Activated B cell treated with CpG ODN at 0.5 μM for 24 hours (primary cell): ENCODE measurements around the gene CDK14. TPM values are rescaled to one million over a fixed set of nuclear protein-coding genes. Genes with fewer than 3 reads are reported as not detected.

Experiments used
- ATAC-seq: fragments of 200-7000 bp; cut with Tn5 transposase; one replicate; pipeline ENCODE4 v1.10.0; 2021; ENCODE audit warnings: low read depth, mild to moderate bottlenecking, moderate library complexity
- CTCF ChIA-PET: fragments of 350-600 bp; sonication (Branson Sonifier 250); formaldehyde crosslinking; loops from one replicate; lab custom pipeline; 2021; ENCODE audit warnings: antibody characterized with exemption; lab: Charles Lee
- POLR2A ChIA-PET: fragments of 350-600 bp; sonication (Branson Sonifier 250); formaldehyde crosslinking; loops from one replicate; lab custom pipeline; 2021; ENCODE audit warnings: antibody characterized with exemption; lab: Charles Lee
- DNase-seq: peaks from one replicate; pipeline ENCODE4 v3.0.0; 2022
- H3K27ac Mint-ChIP-seq: one replicate; pipeline ENCODE4 v1.8.0; 2020; ENCODE audit warnings: mixed read lengths
- H3K27me3 Mint-ChIP-seq: one replicate; pipeline ENCODE4 v1.8.0; 2021; ENCODE audit warnings: mixed read lengths
- H3K36me3 Mint-ChIP-seq: one replicate; pipeline ENCODE4 v1.8.0; 2021; ENCODE audit warnings: low read depth, mixed read lengths
- H3K4me1 Mint-ChIP-seq: one replicate; pipeline ENCODE4 v1.8.0; 2021; ENCODE audit warnings: mixed read lengths
- H3K4me3 Mint-ChIP-seq: one replicate; pipeline ENCODE4 v1.8.0; 2020; ENCODE audit warnings: mild to moderate bottlenecking, mixed read lengths
- H3K9me3 Mint-ChIP-seq: one replicate; pipeline ENCODE4 v1.8.0; 2020; ENCODE audit warnings: mixed read lengths
- intact Hi-C: fragments of 100-400 bp; cut with micrococcal nuclease; formaldehyde crosslinking; loops from one replicate; pipeline ENCODE4 v1.15.1; 2024
- total RNA-seq: library from RNA; stranded (reverse); gene quantifications from 2 replicates; pipeline ENCODE4 v1.2.3, GENCODE V29; 2022
- TF ChIP-seq, protein P1 (sequence below): fragments of 200-600 bp; IDR thresholded peaks from one replicate; pipeline ENCODE4 v1.8.0; 2022; ENCODE audit warnings: antibody characterized with exemption, mild to moderate bottlenecking

Gene CDK14
- total RNA-seq, 1 donor from 2014 or later, result 140 TPM

DNA sequence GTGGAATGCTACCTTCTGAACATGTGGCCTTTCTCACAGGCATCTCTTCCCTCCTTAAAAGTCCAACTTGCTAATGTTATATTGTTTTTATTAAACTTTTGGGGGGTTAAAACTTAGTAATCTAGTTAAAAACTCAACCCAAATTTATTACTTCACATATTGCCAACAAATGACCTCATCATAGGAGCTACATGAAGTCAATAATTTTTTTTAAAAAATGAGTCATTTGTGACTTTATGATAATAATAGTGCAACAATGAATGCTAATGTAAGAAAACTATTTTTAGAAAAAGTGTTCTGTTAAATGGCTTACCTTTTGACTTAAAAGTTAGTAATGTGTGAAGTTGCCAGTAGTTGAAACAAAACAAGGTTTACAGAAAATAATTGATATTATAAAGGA is 342.2 kb downstream of the CDK14 start:
- Mint-ChIP-seq H3K27me3 (no peaks in the 10 kb centered on the region), H3K4me1 (peaks cover 6% of the 10 kb centered on the region), H3K4me3 (no peak overlapping the region), H3K27ac (no peak overlapping the region), H3K36me3 (peaks cover 34% of the 10 kb centered on the region), H3K9me3 (no peaks in the 10 kb centered on the region)
- DNase-seq, result no peak
- intact Hi-C loops, result no loop called here
- TF ChIP-seq, protein P1, sequence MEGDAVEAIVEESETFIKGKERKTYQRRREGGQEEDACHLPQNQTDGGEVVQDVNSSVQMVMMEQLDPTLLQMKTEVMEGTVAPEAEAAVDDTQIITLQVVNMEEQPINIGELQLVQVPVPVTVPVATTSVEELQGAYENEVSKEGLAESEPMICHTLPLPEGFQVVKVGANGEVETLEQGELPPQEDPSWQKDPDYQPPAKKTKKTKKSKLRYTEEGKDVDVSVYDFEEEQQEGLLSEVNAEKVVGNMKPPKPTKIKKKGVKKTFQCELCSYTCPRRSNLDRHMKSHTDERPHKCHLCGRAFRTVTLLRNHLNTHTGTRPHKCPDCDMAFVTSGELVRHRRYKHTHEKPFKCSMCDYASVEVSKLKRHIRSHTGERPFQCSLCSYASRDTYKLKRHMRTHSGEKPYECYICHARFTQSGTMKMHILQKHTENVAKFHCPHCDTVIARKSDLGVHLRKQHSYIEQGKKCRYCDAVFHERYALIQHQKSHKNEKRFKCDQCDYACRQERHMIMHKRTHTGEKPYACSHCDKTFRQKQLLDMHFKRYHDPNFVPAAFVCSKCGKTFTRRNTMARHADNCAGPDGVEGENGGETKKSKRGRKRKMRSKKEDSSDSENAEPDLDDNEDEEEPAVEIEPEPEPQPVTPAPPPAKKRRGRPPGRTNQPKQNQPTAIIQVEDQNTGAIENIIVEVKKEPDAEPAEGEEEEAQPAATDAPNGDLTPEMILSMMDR, result no peak
- no peak for ATAC-seq
- ChIA-PET POLR2A (no interaction called here), CTCF (no interaction called here)

DNA sequence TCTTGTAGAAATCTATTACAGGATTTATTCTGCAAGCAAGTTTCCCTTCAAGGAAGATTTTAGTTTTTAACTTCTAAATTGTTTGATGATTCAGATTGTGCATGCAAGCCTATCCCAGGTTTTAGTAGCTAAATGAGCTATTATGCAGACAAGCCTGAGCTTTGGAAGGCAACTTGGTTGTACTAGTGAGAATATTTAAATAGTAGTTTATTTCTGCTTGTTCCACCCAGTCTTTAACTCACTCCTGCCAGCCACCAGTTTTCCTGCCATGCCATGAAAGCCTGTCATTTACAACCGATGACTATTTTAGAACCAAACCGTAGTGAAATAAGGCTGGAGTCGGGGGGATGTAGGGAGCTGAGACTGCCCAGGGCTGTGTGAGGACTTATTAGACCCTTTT is 343.5 kb downstream of the CDK14 start:
- TF ChIP-seq, protein P1, result no peak
- ChIA-PET POLR2A (no interaction called here), CTCF (no interaction called here)
- Mint-ChIP-seq H3K4me1 (peaks cover 6% of the 10 kb centered on the region), H3K27ac (no peak overlapping the region), H3K9me3 (no peaks in the 10 kb centered on the region), H3K36me3 (peaks cover 35% of the 10 kb centered on the region), H3K4me3 (no peak overlapping the region), H3K27me3 (no peaks in the 10 kb centered on the region)
- no peak for DNase-seq
- no peak for ATAC-seq
- intact Hi-C loops, result no loop called here

DNA sequence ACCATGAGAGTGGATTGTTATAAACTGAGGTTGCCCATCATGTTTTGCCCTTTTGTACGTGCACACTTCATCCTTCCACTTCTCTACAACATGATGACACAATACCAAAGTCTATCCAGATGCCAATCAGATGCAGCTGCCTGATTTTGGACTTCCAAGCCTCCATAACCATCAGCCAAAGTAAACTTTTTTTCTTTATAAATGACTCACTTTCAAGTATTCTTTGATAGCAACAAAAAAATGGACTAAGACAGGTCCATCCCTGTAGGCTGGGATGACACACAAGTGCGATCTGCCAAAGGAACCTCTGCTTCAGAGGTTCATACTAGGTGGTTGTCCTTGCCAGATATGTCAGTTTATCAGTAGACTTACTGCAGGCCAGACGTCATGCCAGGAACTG is 347.9 kb downstream of the CDK14 start:
- POLR2A ChIA-PET, result interaction anchor here (1.5 kb wide), 1 partner anchor 13 kb away, joined by 3 read pairs; no protein-coding TSS in a partner anchor
- H3K27ac Mint-ChIP-seq, result no peak overlapping the region
- DNase-seq (no peak), ATAC-seq (no peak)
- no peaks in the 10 kb centered on the region for H3K27me3 Mint-ChIP-seq
- H3K4me1 Mint-ChIP-seq, result peaks cover 18% of the 10 kb centered on the region
- TF ChIP-seq, protein P1, result no peak
- intact Hi-C loops, result no loop called here
- H3K36me3 Mint-ChIP-seq, result peaks cover 41% of the 10 kb centered on the region
- H3K4me3 Mint-ChIP-seq, result no peak overlapping the region
- CTCF ChIA-PET, result no interaction called here
- H3K9me3 Mint-ChIP-seq, result no peaks in the 10 kb centered on the region

DNA sequence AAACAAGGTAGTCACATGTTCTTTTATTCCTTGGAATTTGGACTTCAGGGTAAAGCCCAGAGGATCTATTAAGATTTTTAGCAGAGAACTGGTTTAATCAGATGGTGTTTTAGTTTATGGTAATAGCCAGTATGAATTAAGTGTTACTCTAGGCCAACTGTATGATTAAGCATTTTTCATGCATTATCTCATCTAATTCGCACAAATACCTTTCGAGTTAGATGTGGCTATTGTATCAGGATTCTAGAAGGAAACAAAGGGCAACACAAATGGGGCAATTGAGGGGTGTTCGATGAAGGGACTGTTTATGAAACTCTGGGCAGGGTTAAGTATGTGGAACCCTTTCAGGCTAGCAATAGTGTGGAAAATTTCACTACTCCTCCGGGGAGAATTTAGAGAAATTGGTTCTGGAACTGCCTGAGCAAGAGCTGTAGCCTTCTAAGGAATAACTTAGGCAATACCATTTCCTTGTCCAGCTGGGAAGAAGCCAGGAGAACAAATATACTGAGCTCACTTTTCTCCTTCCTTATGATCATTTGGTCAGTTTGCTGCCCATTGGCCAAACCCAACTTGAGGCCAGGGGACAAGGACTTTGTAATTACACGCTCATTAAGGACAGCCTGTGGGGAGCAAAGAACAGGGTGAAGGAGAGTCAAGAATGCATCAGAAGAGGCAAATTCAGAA is 349.1 kb downstream of the CDK14 start:
- intact Hi-C loops, result no loop called here
- ATAC-seq, result no peak

More for the DNA sequence above, 349.1 kb downstream of the CDK14 start:
- Mint-ChIP-seq H3K9me3 (no peaks in the 10 kb centered on the region), H3K4me3 (no peak overlapping the region), H3K27ac (peak overlapping the region; percentile 12), H3K36me3 (peaks cover 46% of the 10 kb centered on the region), H3K4me1 (peaks cover 18% of the 10 kb centered on the region), H3K27me3 (no peaks in the 10 kb centered on the region)
- TF ChIP-seq, protein P1, result no peak
- DNase-seq, result no peak
- CTCF ChIA-PET, result no interaction called here
- POLR2A ChIA-PET, result interaction anchor here (1.5 kb wide), 1 partner anchor 14 kb away, joined by 3 read pairs; no protein-coding TSS in a partner anchor
